Measurements from ENCODE around the gene IL15RA. TPM values are rescaled to one million over a fixed set of nuclear protein-coding genes. Genes with fewer than 3 reads are reported as not detected.

IL15RA gene
- total and polyA plus RNA-seq, 10 of the 15 experiments (the other 5 are each of a cell fraction or from before 2014, with no cell fraction given), result 2.0 to 14.8 (median 12.1) TPM

GRCh38 chr10:6022660-6023059 is 45.3 kb upstream of the IL15RA start:
- Histone ChIP-seq H3K27ac (ENCODE audit: control insufficient read depth, insufficient read depth) (no peak overlapping the region), H3K79me2 (ENCODE audit: control insufficient read depth, insufficient read depth, low read length) (no peaks in the 10 kb centered on the region), H3K4me2 (ENCODE audit: control insufficient read depth, insufficient read depth) (no peak overlapping the region), H3K36me3 (ENCODE audit: control insufficient read depth in 2 of 2, insufficient read depth in 2 of 2, low read length in 1 of 2) (no peaks in the 10 kb centered on the region), H3K9ac (ENCODE audit: control insufficient read depth, insufficient read depth, low read length) (no peak overlapping the region), H3K27me3 (replicated peaks in 1 of 2; ENCODE audit: control insufficient read depth in 2 of 2, insufficient read depth in 2 of 2, low read length in 1 of 2) (no peaks in the 10 kb centered on the region), H3K9me3 (replicated peaks; ENCODE audit: control insufficient read depth, insufficient read depth, low read length) (no peaks in the 10 kb centered on the region), H3K4me1 (ENCODE audit: control insufficient read depth, insufficient read depth, low read length) (no peaks in the 10 kb centered on the region), H3K4me3 (no peak overlapping the region), H4K20me1 (ENCODE audit: control insufficient read depth, insufficient read depth) (no peaks in the 10 kb centered on the region), H2AFZ (ENCODE audit: control insufficient read depth, low read depth, low read length) (no peak overlapping the region)
- BruUV-seq (replicated peaks), result no TSS peak
- SMC1A ChIA-PET (ENCODE audit: uncharacterized antibody, unreplicated experiment), result interaction anchor here (1.1 kb wide), 1 partner anchor 9 kb away, joined by 6 read pairs; no protein-coding TSS in a partner anchor
- RAD21 ChIA-PET (ENCODE audit: unreplicated experiment), result interaction anchor here (0.6 kb wide), 1 partner anchor 65 kb away, joined by 3 read pairs; no protein-coding TSS in a partner anchor
- WGBS (ENCODE audit: insufficient coverage, insufficient replicate concordance, low lambda C conversion rate, missing lambda C conversion rate), result 35% methylated on average over 3 of the region's 3 CpGs
- POLR2A ChIA-PET, result interaction anchor here (0.6 kb wide), 1 partner anchor 250 kb away, joined by 6 read pairs; no protein-coding TSS in a partner anchor
- intact Hi-C loops (cut with micrococcal nuclease; ENCODE audit: unreplicated experiment), result no loop called here
- no peak for TF ChIP-seq KDM1A (IDR thresholded peaks at IDR 0.05; ENCODE audit: borderline replicate concordance)
- no peak for TF ChIP-seq ZBTB4 (CRISPR knock-in tag; IDR thresholded peaks at IDR 0.05)
- TF ChIP-seq CEBPZ (IDR thresholded peaks at IDR 0.05; ENCODE audit: low read depth, low read length), result no peak
- no peak for ATAC-seq
- CTCF ChIA-PET, result interaction anchor here (0.8 to 1.7 kb wide), 3 partner anchors 8 to 379 kb away, joined by 3 to 8 read pairs (median 4); no protein-coding TSS in a partner anchor
- in situ Hi-C loops (cut with MboI), result no loop called here
- FAIRE-seq, result no peak
- DNase-seq (ENCODE audit: low read depth, low spot score), result no peak

Measured in GM12878 (cell line).